Gastrocnemius medialis (tissue), 4 donors: Measurements from ENCODE around the gene CCDC106. TPM values are rescaled to one million over a fixed set of nuclear protein-coding genes. Genes with fewer than 3 reads are reported as not detected.

Experiments
- ATAC-seq, 2 donors: fragments of 150-250 bp; one replicate each; pipeline ENCODE4 v1.9.1; 2016
- DNase-seq, 2 donors: peaks; one replicate each; pipeline ENCODE4 v3.0.0-alpha.2; 2019
- H3K27ac ChIP-seq, 4 donors: fragments of 200-600 bp; sonication (generic); 1 replicate in 1 of 4; 2 replicates in 3 of 4; pipeline ENCODE4 v1.5.1; 2016 to 2018; ENCODE audit warnings: mild to moderate bottlenecking in 2 of 4, moderate library complexity in 1 of 4
- H3K27me3 ChIP-seq, 3 donors: fragments of 200-600 bp; sonication (generic) in 2 of 3; 1 replicate in 1 of 3; 2 replicates in 2 of 3; pipeline versions ENCODE4 v1.5.1 to v1.6.0; 2016 to 2019; ENCODE audit warnings: mild to moderate bottlenecking in 1 of 3, moderate library complexity in 1 of 3
- H3K36me3 ChIP-seq, 2 donors: fragments of 200-600 bp; sonication (generic) in 1 of 2; one replicate each; pipeline ENCODE4 v1.5.1; 2017 to 2018
- H3K4me1 ChIP-seq, 2 donors: fragments of 200-600 bp; sonication (generic) in 1 of 2; one replicate each; pipeline ENCODE4 v1.5.1; 2016 to 2017; ENCODE audit warnings: mild to moderate bottlenecking in 2 of 2
- H3K4me3 ChIP-seq, 4 donors: fragments of 200-600 bp; sonication (generic) in 3 of 4; 1 replicate in 1 of 4; 2 replicates in 3 of 4; pipeline ENCODE4 v1.5.1; 2016 to 2019; ENCODE audit warnings: mild to moderate bottlenecking in 2 of 4
- H3K9me3 ChIP-seq, 3 donors: fragments of 200-600 bp; sonication (generic) in 2 of 3; 1 replicate in 1 of 3; 2 replicates in 2 of 3; pipeline ENCODE4 v1.5.1; 2016 to 2019
- POLR2A ChIP-seq, 2 donors: fragments of 450-650 bp; IDR thresholded peaks; one replicate each; pipeline ENCODE4 v1.6.1; 2017; ENCODE audit warnings: antibody characterized with exemption in 2 of 2, mild to moderate bottlenecking in 2 of 2, moderate library complexity in 2 of 2
- in situ Hi-C, 4 donors: fragments of 200-750 bp; cut with MboI; loops; one replicate each; pipeline versions ENCODE4 v1.15.0 to v1.8.0; 2017; ENCODE audit warnings: low sequenced_read_pairs in 4 of 4
- intact Hi-C: fragments of 100-400 bp; cut with DNase I; formaldehyde crosslinking; loops from one replicate; pipeline ENCODE4 v1.15.1; 2023; ENCODE audit warnings: low total_unique reads
- total RNA-seq, 4 donors: library from RNA; depleted of rRNA; stranded (reverse); fragments of >200 nt; gene quantifications; one replicate each; pipeline versions ENCODE4 v1.1.0 to v1.2.3, GENCODE V29; 2016
- TF ChIP-seq, protein P1 (sequence below), 5 experiments: fragments of 450-650 bp in 3 of 5; fragments of 200-600 bp in 2 of 5; sonication (generic) in 2 of 5; IDR thresholded peaks in 4 of 5; conservative IDR thresholded peaks in 1 of 5; 1 replicate in 4 of 5; 2 replicates in 1 of 5; pipeline ENCODE4 v1.5.1; 2016 to 2019; ENCODE audit warnings: antibody characterized with exemption in 5 of 5, mild to moderate bottlenecking in 3 of 5, moderate library complexity in 3 of 5

Gene CCDC106
- total RNA-seq, 4 donors from 2014 or later = 6.3 to 21.2 (median 12.6) TPM

DNA sequence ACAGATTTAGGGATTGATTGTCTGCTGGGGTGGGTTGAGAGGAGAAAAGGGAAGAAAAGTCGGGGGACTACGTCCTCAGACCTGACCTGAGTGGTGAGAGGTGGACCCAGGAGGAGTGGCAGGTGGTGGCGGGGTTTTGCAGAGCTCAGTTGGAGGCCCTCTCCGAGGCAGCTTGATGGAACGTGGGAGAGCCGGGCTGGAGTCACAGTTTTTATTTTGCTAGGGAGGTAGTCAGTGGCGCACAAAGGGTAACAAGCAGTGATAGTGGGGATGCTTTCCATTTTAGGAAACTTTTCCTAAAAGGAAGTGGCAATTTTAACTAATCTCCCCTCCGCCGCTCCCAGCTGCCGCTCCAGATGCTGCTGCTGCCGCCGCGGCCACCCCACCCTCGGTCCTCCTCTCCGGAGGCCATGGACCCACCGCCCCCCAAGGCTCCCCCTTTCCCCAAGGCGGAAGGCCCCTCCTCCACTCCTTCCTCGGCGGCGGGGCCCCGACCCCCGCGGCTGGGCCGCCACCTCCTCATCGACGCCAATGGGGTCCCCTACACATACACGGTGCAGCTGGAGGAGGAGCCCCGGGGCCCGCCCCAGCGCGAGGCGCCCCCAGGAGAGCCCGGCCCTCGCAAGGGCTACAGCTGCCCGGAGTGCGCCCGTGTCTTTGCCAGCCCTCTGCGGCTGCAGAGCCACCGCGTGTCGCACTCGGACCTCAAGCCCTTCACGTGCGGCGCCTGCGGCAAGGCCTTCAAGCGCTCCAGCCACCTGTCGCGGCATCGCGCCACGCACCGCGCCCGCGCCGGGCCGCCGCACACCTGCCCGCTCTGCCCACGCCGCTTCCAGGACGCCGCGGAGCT is 5.6 kb upstream of the CCDC106 start:
- Histone ChIP-seq H3K27me3 (no peaks in the 10 kb centered on the region), H3K9me3 (no peaks in the 10 kb centered on the region), H3K4me3 (peak overlapping the region; percentile 80 to 99 (median 94)), H3K4me1 (peaks cover 57 to 64% of the 10 kb centered on the region in 2 donors), H3K27ac (peak overlapping the region; percentile 82 to 98 (median 90)), H3K36me3 (peaks cover 0 to 10% of the 10 kb centered on the region in 2 donors)
- no peak for DNase-seq
- no peak for ATAC-seq
- intact Hi-C loops = loop anchor here (5.0 kb wide), 1 partner anchor 525 kb away; the partner anchor contains the start of gene PPP1R12C
- in situ Hi-C loops = loop anchor here in 1 of 4 donors (25.0 kb wide), 1 partner anchor 505 kb away; the partner anchor contains the start of gene TNNT1
- TF ChIP-seq, protein P1, sequence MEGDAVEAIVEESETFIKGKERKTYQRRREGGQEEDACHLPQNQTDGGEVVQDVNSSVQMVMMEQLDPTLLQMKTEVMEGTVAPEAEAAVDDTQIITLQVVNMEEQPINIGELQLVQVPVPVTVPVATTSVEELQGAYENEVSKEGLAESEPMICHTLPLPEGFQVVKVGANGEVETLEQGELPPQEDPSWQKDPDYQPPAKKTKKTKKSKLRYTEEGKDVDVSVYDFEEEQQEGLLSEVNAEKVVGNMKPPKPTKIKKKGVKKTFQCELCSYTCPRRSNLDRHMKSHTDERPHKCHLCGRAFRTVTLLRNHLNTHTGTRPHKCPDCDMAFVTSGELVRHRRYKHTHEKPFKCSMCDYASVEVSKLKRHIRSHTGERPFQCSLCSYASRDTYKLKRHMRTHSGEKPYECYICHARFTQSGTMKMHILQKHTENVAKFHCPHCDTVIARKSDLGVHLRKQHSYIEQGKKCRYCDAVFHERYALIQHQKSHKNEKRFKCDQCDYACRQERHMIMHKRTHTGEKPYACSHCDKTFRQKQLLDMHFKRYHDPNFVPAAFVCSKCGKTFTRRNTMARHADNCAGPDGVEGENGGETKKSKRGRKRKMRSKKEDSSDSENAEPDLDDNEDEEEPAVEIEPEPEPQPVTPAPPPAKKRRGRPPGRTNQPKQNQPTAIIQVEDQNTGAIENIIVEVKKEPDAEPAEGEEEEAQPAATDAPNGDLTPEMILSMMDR (IDR thresholded peaks at IDR 0.05 in 4 of 5, conservative IDR thresholded peaks at IDR 0.05 in 1 of 5) = no peak
- peak; percentile 34 to 38 for TF ChIP-seq POLR2A (IDR thresholded peaks at IDR 0.05)

DNA sequence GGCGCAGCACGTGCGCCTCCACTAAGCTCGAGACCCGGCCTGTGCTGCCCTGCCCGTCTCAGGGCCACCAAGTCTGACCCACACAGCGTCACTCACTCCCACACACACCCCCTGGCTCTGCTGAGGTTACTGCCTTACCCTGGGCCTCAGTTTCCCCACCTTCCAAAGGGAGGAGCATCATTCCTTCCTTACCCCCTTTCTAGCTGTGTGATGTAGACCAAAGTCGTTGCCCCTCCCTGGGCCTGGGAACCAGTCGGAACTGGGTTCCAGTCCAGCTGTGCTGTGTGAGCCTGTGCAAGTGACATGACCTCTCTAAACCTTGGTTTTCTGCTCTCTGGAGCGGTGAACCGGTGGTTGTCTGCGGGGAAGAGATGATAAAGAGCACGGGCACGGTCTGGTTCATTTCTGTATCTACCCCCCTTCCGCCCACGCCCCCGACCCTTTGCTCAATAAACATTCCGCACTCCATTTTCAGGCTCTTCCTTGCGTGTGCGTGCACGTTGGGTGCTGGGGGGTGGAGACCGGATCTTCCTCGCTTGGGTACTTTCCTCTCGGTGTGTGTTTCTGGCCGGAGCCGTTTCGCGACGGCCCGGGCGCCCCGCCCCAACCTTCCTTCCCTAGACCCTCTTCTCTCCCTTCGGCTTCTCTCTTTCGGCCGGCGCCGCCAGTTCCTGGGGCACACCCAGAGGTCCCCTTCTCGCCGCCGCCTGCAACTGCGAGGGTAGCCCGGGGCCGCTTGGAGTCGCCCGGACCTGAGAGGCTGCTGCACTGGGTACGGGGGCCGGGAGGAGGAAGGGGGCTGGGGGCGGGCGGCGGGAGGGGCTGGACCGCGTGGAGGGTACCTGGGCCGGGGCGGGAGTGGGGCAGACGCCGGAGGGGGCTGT is 4.8 kb upstream of the CCDC106 start, which contains the start of gene ZNF581:
TSS of gene ZNF581 (plus strand) at position 647 of the 884 bp plus-strand sequence. CDS start 923 bp downstream, outside the sequence.
- Histone ChIP-seq H3K4me1 (peaks cover 52 to 60% of the 10 kb centered on the region in 2 donors), H3K4me3 (peak within 1 kb of the TSS; percentile 80 to 99 (median 94)), H3K9me3 (no peaks in the 10 kb centered on the region), H3K27ac (peak within 1 kb of the TSS; percentile 82 to 98 (median 90)), H3K36me3 (peaks cover 0 to 10% of the 10 kb centered on the region in 2 donors), H3K27me3 (no peaks in the 10 kb centered on the region)
- peak; percentile 35 to 63 for DNase-seq
- TF ChIP-seq POLR2A (IDR thresholded peaks at IDR 0.05) = peak in 1 of 2 donors; percentile 11
- TF ChIP-seq, protein P1 (IDR thresholded peaks at IDR 0.05 in 4 of 5, conservative IDR thresholded peaks at IDR 0.05 in 1 of 5) = peak in 1 of 5 experiments; percentile 13
- peak; percentile 47 to 51 for ATAC-seq
- intact Hi-C loops (loop anchor here (5.0 kb wide), 1 partner anchor 526 kb away; the partner anchor contains the start of gene PPP1R12C), in situ Hi-C loops (loop anchor here in 1 of 4 donors (25.0 kb wide), 1 partner anchor 506 kb away; the partner anchor contains the start of gene TNNT1)

DNA sequence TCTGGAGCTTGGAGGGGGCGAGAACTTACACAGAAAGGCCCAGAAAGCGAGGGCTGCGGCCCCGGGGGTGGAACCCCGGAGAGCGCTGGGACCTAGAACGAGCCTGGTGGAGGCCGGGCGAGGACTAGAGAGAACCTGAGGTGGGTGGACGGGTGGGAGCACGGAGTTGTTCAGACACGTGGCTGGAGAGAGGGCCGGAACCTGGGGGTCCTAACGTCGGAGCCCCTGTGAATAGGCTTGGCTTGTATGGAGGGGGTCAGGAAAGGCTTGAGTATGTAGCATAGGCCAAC is 4.2 kb upstream of the CCDC106 start:
- DNase-seq = no peak
- no peak for ATAC-seq
- intact Hi-C loops = loop anchor here (5.0 kb wide), 1 partner anchor 527 kb away; the partner anchor contains the start of gene PPP1R12C
- Histone ChIP-seq H3K36me3 (peaks cover 0 to 10% of the 10 kb centered on the region in 2 donors), H3K4me1 (peaks cover 52 to 61% of the 10 kb centered on the region in 2 donors), H3K27me3 (no peaks in the 10 kb centered on the region), H3K4me3 (peak overlapping the region; percentile 80 to 99 (median 94)), H3K27ac (peak overlapping the region; percentile 82 to 98 (median 90)), H3K9me3 (no peaks in the 10 kb centered on the region)
- no peak for TF ChIP-seq POLR2A (IDR thresholded peaks at IDR 0.05)
- TF ChIP-seq, protein P1 (IDR thresholded peaks at IDR 0.05 in 4 of 5, conservative IDR thresholded peaks at IDR 0.05 in 1 of 5) = no peak
- in situ Hi-C loops = loop anchor here in 1 of 4 donors (25.0 kb wide), 1 partner anchor 507 kb away; the partner anchor contains the start of gene TNNT1

DNA sequence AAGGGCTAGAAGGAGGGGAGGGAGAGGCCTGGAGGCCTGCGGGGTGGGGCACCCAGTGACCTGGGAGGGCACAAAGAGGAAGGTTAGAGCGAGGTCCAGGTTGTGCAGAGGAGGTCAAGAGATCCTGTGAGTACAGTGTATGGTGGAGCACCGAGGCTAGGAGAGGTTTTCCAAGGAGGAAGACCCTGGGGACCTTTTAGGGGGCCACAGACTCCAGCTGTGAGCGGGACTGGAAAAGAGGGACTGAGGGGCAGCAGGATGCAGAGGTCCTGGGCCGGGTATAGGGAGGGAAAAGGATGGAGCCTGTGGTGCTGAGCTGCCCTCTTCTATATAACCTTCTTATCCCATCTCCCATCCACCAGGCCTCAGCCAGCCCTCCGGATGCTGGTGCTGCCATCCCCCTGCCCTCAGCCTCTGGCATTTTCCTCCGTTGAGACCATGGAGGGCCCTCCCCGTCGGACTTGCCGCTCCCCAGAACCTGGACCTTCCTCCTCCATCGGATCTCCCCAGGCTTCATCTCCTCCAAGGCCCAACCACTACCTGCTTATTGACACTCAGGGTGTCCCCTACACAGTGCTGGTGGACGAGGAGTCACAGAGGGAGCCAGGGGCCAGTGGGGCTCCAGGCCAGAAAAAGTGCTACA is 3.7 kb upstream of the CCDC106 start:
- TF ChIP-seq, protein P1 (IDR thresholded peaks at IDR 0.05 in 4 of 5, conservative IDR thresholded peaks at IDR 0.05 in 1 of 5) = no peak
- ATAC-seq (no peak), DNase-seq (no peak)
- in situ Hi-C loops (loop anchor here in 1 of 4 donors (25.0 kb wide), 1 partner anchor 507 kb away; the partner anchor contains the start of gene TNNT1), intact Hi-C loops (loop anchor here (5.0 kb wide), 1 partner anchor 527 kb away; the partner anchor contains the start of gene PPP1R12C)
- H3K4me1 ChIP-seq = peaks cover 55 to 60% of the 10 kb centered on the region in 2 donors
- H3K4me3 ChIP-seq = peak overlapping the region; percentile 80 to 99 (median 94)
- peaks cover 0 to 10% of the 10 kb centered on the region in 2 donors for H3K36me3 ChIP-seq
- no peaks in the 10 kb centered on the region for H3K27me3 ChIP-seq
- H3K27ac ChIP-seq = peak overlapping the region; percentile 82 to 98 (median 90)
- H3K9me3 ChIP-seq = no peaks in the 10 kb centered on the region
